HEK293 (cell line): ENCODE data around the gene FOXN1.

ENCODE experiments used
- GLI4 ChIP-seq: fragments of 450-650 bp; formaldehyde crosslinking; IDR thresholded peaks from 2 replicates; pipeline ENCODE4 v1.5.1; 2016; ENCODE audit warnings: missing biosample characterization, missing genetic modification characterization
- GLIS1 ChIP-seq: fragments of 450-650 bp; formaldehyde crosslinking; IDR thresholded peaks from 2 replicates; pipeline ENCODE4 v1.5.1; 2016; ENCODE audit warnings: missing biosample characterization, missing genetic modification characterization
- HIC1 ChIP-seq: fragments of 450-650 bp; formaldehyde crosslinking; IDR thresholded peaks from 2 replicates; pipeline ENCODE4 v1.5.1; 2016; ENCODE audit warnings: missing biosample characterization, missing genetic modification characterization
- PATZ1 ChIP-seq: fragments of 450-650 bp; formaldehyde crosslinking; IDR thresholded peaks from 2 replicates; pipeline ENCODE4 v1.5.1; 2016; ENCODE audit warnings: missing biosample characterization, missing genetic modification characterization
- PBX3 ChIP-seq: sonication (generic); formaldehyde crosslinking; IDR thresholded peaks from 2 replicates; pipeline ENCODE4 v1.8.1; 2022; ENCODE audit warnings: mild to moderate bottlenecking, moderate library complexity, missing genetic modification reagents
- RBAK ChIP-seq: fragments of 450-650 bp; formaldehyde crosslinking; IDR thresholded peaks from 2 replicates; pipeline ENCODE4 v1.5.1; 2016; ENCODE audit warnings: missing biosample characterization, missing genetic modification characterization
- SALL2 ChIP-seq: fragments of 450-650 bp; formaldehyde crosslinking; IDR thresholded peaks from 2 replicates; pipeline ENCODE4 v1.5.0; 2017; ENCODE audit warnings: missing biosample characterization, mild to moderate bottlenecking, missing genetic modification characterization, borderline replicate concordance
- SP2 ChIP-seq: fragments of 450-650 bp; formaldehyde crosslinking; IDR thresholded peaks from 2 replicates; pipeline ENCODE4 v1.5.1; 2016; ENCODE audit warnings: missing biosample characterization, missing genetic modification characterization
- ZBTB11 ChIP-seq: fragments of 450-650 bp; formaldehyde crosslinking; conservative IDR thresholded peaks from 2 replicates; pipeline ENCODE4 v1.5.1; 2016; ENCODE audit warnings: low read depth, missing biosample characterization, missing genetic modification characterization
- ZBTB21 ChIP-seq: fragments of 450-650 bp; formaldehyde crosslinking; IDR thresholded peaks from 2 replicates; pipeline ENCODE4 v1.5.1; 2017; ENCODE audit warnings: missing biosample characterization, missing genetic modification characterization
- ZBTB8A ChIP-seq: fragments of 450-650 bp; formaldehyde crosslinking; IDR thresholded peaks from 2 replicates; pipeline ENCODE4 v1.5.1; 2016; ENCODE audit warnings: missing biosample characterization, missing genetic modification characterization
- ZFP69B ChIP-seq: fragments of 450-650 bp; formaldehyde crosslinking; IDR thresholded peaks from 2 replicates; pipeline ENCODE4 v1.5.1; 2016; ENCODE audit warnings: missing biosample characterization, missing genetic modification characterization
- ZNF184 ChIP-seq: fragments of 450-650 bp; IDR thresholded peaks from 2 replicates; pipeline ENCODE4 v1.5.1; 2018; ENCODE audit warnings: missing biosample characterization, mild to moderate bottlenecking, missing genetic modification characterization
- ZNF280D ChIP-seq: fragments of 450-650 bp; formaldehyde crosslinking; IDR thresholded peaks from 2 replicates; pipeline ENCODE4 v1.5.1; 2016; ENCODE audit warnings: missing biosample characterization, missing genetic modification characterization
- ZNF398 ChIP-seq: fragments of 450-650 bp; formaldehyde crosslinking; IDR thresholded peaks from 2 replicates; pipeline ENCODE4 v1.5.1; 2017; ENCODE audit warnings: missing biosample characterization, missing genetic modification characterization
- ZNF404 ChIP-seq: fragments of 450-650 bp; formaldehyde crosslinking; IDR thresholded peaks from 2 replicates; pipeline ENCODE4 v1.5.1; 2017; ENCODE audit warnings: missing biosample characterization, missing genetic modification characterization
- ZNF518A ChIP-seq: fragments of 450-650 bp; formaldehyde crosslinking; conservative IDR thresholded peaks from 2 replicates; pipeline ENCODE4 v1.5.1; 2016; ENCODE audit warnings: low read depth, missing biosample characterization, missing genetic modification characterization
- ZNF660 ChIP-seq: fragments of 450-650 bp; IDR thresholded peaks from 2 replicates; pipeline ENCODE4 v1.5.1; 2018; ENCODE audit warnings: missing biosample characterization, mild to moderate bottlenecking, missing genetic modification characterization
- ZNF747 ChIP-seq: fragments of 450-650 bp; formaldehyde crosslinking; IDR thresholded peaks from 2 replicates; pipeline ENCODE4 v1.5.1; 2016; ENCODE audit warnings: missing biosample characterization, missing genetic modification characterization

FOXN1 gene

GRCh38 chr17:28571361-28572122 lies 65.4 kb downstream of the FOXN1 start, which contains the start of gene PIGS (continued):
- TF ChIP-seq ZNF404 (tag by site-specific recombination) = no peak
- TF ChIP-seq PATZ1 (tag by site-specific recombination) = peak; percentile 81
- TF ChIP-seq GLIS1 = peak; percentile 87
- no peak for TF ChIP-seq ZBTB21 (tag by site-specific recombination)
- no peak for TF ChIP-seq ZNF747 (tag by site-specific recombination)
- no peak for TF ChIP-seq GLI4 (tag by site-specific recombination)
- no peak for TF ChIP-seq ZNF184 (tag by site-specific recombination)
- TF ChIP-seq HIC1 (tag by site-specific recombination) = no peak
- no peak for TF ChIP-seq ZNF518A (tag by site-specific recombination)
- TF ChIP-seq ZNF660 (tag by site-specific recombination) = peak; percentile 54; the same call in 1 of the 2 replicates
- TF ChIP-seq RBAK = no peak
- TF ChIP-seq ZNF398 (tag by site-specific recombination) = no peak
- TF ChIP-seq ZFP69B (tag by site-specific recombination) = no peak
- TF ChIP-seq SP2 (tag by site-specific recombination) = peak; percentile 99
- no peak for TF ChIP-seq ZNF280D (tag by site-specific recombination)
- peak; percentile 96 for TF ChIP-seq ZBTB11
- TF ChIP-seq PBX3 = peak; percentile 82; the same call in 1 of the 2 replicates
- TF ChIP-seq ZBTB8A (tag by site-specific recombination) = peak; percentile 4; the same call in 1 of the 2 replicates
- TF ChIP-seq SALL2 (tag by site-specific recombination) = no peak
